Measurements from ENCODE around the gene OSBPL3.

OSBPL3 gene

DNA sequence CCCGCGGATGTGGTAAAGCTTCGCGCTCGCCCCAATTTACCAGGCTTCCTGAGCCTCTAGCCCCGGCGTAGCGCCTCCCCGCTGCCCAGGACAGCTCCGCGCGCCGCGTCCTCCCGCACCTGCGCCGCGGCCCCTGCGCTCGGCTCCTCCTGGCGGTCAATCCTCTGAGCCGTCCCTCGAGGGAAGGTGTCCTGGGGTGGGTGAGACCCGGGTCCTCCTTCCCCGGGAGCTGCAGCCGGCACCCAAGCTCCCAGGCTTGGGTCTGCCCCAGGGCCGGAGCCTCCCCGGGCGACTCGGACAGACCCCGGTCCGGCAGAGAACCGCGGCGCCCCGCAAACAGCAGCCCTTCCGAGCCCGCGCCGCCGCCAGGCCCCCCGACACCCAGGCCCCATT, 512 bp downstream of the OSBPL3 start:
- peak; percentile 91 for DNase-seq (ENCODE audit: low read depth)

DNA sequence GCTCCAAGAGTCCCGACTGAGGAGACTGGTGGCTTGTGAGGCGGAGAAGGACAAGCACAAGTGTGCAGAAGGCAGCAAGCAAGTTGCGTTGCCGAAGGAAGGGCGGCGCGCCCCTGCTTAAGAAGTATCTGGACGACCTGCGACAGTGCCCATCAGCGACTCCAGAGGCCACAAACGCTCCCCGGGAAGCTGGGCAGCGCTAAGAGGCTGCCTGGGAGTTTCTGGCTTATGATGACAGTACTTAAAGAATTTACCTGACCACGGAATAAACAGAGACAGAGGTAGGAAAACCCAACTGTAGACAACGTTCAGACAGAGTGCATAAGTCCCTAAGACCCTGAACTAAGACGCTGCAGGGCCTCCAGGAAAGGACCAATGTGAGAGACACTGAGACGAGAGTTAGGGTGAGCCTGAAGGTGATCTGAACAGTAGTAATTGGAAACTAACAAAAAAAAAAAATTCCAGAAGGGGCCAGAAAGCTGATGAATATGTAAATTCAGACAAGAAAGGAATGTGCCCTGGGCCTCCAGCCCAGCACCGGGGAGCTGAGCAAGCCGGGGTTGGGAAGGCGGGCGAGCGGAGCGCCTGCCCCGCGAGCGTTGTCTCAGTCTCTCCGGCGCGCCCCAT, 1.0 kb downstream of the OSBPL3 start:
- DNase-seq (ENCODE audit: low read depth): no peak

GRCh38 chr7:24975644-24976260, 4.2 kb downstream of the OSBPL3 start:
- peak; percentile 84 for DNase-seq (ENCODE audit: low read depth)

DNA sequence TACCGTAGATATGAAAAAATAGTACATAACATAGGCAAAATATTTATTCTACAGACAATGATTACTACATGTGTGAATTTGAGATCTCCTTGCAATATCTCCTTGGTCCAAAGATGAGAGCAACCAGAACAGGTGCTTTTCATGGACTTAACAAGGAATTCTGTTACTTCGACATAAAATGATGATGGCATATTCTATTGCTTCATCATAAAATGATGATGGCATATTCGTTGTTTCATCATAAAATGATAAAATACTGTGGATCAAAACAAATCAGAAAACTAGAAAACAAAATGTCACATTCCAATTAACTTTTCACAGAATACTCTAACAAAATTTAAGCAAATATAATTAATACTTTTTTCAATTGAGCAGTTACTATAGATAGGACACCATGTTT, 4.8 kb downstream of the OSBPL3 start:
- DNase-seq (ENCODE audit: low read depth): no peak

DNA sequence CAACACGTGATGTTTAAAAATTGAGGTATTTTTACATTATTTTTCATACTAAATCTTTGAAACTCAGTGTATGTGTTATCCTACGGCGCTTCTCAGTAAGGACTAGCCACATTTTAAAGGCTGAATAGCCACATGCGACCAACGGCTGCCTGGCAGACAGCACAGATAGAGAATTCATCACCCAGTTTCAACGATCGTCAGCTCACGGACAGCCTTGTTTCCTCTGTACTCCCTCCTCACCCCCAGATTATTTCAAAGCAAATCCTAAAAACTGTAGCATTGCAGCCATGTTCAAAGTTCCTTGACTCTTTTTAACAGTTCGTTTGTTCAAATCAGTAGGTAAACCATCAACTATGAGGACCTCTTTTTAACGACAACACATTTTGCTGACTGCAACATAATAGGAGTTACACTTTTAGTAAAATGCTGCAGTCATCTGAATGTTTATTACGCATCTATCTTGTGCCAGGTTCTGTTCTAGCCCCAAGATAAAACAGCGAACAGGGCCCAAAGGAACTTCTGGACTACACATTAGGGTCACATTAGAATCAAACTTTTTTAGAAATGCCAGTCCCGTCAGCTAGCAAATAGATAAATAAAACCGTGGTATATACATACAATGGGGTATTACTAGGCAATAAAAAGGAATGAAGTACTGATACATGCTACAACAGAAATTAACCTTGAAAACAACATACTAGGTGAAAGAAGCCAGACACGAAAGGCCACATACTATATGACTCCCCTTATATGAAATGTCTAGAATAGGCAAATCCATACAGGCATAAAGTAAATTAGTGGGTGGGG, 5.7 kb downstream of the OSBPL3 start:
- DNase-seq (ENCODE audit: low read depth): no peak

DNA sequence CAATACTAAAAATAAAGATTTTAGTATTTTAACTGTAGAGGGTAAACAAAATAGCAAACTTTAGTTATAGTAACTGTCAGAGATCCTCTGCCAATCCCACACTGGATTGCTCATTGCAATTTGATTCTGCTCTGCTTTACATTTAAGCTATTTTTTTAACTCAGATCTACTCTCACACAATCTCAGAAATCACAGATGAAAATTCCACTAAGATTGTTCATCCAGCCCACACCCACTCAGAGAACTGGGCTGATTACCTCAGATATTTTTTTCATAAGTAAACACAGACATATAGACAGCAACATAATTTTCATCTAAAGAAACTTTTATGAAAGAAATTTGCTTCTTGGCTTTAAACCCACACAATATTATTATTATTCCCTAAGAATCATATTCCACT, 7.0 kb downstream of the OSBPL3 start:
- peak; percentile 76 for DNase-seq (ENCODE audit: low read depth)

GRCh38 chr7:24972166-24972477, 7.9 kb downstream of the OSBPL3 start:
- no peak for DNase-seq (ENCODE audit: low read depth)

DNA sequence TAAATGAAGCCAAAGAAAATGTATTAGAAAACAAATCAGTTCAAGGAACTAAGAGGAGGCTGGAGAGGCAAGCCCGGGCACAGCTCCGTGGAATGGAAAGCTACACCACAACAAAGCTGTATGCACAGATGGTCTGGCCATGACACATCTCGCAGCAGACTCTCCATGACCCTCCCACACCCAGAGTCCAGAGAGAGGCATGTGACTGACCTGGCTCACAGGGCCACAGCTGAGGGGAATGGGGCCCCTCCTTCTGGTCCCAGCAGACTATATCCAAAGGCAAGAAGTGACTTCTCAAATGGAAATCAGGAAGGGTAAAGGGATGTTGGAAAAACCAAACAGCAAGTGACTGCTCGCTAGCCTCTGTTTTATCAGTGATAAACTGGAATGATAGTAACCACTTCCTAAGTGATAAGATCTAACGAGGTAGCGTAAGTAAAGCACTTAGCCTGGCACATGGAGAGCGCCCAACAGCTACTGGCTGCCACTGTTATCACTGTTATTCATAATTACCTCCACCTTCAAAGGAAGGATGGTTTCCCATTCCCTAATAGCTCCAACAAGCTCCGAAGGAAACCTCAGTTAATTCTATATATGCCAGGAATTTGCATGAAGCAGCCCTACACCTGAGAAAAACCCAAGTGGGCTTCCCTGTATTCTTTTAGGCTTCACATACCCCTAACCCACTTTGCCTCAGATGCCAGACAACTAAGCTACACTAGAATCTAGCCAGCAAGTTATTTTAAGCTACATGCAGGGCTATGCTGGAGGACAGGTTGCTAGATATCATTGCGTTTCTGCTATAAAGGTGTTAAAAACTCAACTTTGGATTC, 8.4 kb downstream of the OSBPL3 start:
- DNase-seq (ENCODE audit: low read depth): peak; percentile 94

DNA sequence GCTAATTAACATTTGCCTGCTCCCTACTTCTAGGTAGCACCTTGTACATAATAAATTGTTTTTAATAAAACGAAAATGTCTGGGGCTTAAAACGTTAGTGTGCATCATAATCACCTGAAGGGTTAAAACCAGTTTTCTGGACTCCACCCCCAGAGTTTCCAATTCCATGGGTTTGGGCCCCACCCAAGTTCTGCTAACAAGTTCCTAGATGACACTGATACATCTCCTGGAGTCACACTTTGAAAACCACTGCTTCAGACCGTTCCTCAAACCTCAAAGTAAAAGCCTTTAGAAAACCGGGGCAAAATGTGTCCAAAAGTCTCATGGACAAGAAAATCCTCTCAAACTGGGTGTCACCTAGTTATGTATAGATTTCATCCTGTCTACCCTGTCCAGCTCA, 9.3 kb downstream of the OSBPL3 start:
- no peak for DNase-seq (ENCODE audit: low read depth)

DNA sequence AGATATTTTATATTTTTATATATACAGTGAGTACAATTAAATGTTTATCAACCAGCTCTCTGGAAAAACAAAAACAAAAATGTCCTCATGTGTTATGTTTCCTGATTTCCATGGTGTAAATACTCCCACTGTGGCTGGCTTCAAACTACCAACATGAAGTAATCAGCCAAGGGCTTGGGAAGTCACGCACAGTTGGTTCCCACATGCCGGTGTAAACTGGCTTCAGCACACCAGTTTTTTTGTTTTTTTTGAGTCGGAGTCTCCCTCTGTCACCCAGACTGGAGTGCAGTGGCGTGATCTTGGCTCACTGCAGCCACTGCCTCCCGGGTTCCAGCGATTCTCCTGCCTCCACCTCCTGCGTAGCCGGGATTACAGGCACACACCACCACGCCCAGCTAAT, 11.8 kb downstream of the OSBPL3 start:
- no peak for DNase-seq (ENCODE audit: low read depth)

GRCh38 chr7:24967696-24968095, 12.3 kb downstream of the OSBPL3 start:
- DNase-seq (ENCODE audit: low read depth): no peak

- DNase-seq (ENCODE audit: low read depth): peak; percentile 41
These were observed 13.2 kb downstream of the OSBPL3 start for GRCh38 chr7:24966802-24967201.

GRCh38 chr7:24965831-24966708, 13.9 kb downstream of the OSBPL3 start:
- no peak for DNase-seq (ENCODE audit: low read depth)

DNA sequence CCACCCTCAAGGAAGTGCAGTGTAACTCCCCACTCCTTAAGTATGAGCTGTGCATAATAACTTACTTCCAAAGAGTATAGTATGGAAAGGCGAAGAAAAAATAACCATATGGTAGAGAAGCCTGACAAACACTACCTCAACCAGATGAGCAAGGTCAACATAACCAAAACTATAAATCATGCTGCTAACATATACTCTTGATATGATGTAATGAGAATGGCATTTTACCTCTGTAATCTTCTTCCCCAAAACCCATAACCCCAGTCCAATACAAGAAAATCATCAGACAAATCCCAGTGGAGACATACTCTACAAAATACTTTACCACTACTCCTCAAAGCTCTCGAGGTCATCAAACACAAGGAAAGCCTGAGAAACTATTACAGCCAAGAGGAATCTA, 15.8 kb downstream of the OSBPL3 start:
- peak; percentile 49 for DNase-seq (ENCODE audit: low read depth)

- DNase-seq (ENCODE audit: low read depth): no peak
These were observed 16.8 kb downstream of the OSBPL3 start for GRCh38 chr7:24963218-24963617.

DNA sequence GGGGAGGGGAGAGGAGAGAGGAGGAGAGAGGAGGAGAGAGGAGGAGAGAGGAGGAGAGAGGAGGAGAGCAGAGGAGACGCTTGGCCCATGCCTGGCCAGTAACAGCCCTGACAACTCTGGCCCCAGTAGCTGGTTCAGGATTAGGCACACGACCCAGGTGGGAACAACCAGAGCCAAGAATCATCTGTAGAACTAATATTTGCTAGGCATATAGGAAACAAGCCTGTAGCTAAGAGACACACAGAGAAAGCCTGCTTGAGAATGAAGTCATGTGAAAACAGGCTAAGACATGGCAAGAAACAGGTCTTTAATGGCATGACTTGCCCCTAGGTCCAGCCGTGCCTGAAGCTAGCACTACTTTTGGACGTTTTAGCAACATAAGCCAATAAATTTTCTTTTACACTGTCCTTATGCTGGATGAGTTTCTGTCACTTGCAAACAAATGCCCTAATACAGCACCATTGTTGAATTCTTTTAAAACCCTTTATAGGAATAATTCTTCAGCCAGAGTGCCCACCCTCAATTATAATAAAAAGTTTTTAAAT, 17.5 kb downstream of the OSBPL3 start:
- DNase-seq (ENCODE audit: low read depth): no peak

- DNase-seq (ENCODE audit: low read depth): no peak
These were observed 20.1 kb downstream of the OSBPL3 start for GRCh38 chr7:24959735-24960485.

DNA sequence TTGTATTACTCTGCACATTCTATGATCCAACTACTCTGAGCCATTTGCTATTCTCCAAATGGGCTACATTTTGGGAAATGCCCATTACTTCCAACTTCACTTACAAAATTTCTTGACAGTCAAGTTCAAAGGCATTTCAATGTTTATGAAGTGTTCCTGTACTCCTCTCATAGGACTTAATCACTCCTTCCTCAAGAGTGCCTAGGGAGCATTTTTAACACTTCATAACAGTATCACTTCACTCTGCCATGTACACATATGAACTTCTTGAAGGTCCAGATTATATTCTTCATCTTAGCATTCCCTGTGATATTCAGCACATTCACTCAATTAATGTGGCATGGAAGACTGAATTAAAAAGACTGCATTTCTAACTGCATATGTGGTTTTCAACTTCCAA, 21.6 kb downstream of the OSBPL3 start:
- DNase-seq (ENCODE audit: low read depth): no peak

DNA sequence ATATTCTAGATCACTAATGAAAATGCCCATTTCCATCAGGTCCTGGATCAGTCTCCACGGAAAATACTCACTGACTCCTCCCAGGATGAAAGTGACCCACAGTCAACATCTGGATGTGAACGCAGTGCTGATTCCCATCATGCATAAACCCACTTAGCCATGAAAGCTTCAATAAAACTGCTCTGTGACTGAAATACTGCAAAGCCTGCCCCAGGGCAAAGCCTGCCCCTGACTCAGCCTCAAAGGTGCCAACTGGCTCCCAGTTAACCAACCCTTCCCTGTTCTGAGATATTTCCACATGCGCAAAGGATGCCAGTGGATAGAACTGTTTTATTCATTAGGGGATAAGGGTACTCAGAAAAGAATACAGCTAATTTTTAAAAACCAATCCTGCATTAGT, 24.0 kb downstream of the OSBPL3 start:
- peak; percentile 60 for DNase-seq (ENCODE audit: low read depth)

DNA sequence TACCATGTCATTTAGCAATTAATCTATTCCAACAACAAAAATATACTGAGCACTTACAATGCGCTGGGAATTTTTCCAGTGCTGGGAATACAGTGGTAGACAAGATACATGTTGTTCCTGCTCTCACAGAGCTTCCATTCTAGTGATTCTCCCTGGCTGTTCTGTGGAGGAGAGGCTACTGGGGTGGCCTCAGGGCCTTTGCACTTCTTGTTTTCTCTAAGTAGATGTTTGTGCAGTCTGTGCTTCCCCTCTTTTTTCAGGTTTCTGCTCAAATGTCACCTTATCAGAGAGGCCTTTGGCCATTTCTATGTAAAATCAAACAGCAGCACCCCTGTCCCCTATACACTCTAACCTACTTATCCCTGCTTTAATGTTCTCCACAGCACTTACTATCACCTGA, 24.7 kb downstream of the OSBPL3 start:
- DNase-seq (ENCODE audit: low read depth): no peak

GRCh38 chr7:24952464-24952863, 27.5 kb downstream of the OSBPL3 start:
- no peak for DNase-seq (ENCODE audit: low read depth)

Measured in ELR (cell line).